LNCAP (cell line): ENCODE data around the gene GRIK3.
A peak's percentile ranks its signal among the peaks of the same experiment; 100 is the strongest.

Experiments
- TF ChIP-seq, protein P1 (sequence below): fragments of 450-650 bp; IDR thresholded peaks from 2 replicates; pipeline ENCODE4 v1.5.1; 2017; ENCODE audit warnings: mild to moderate bottlenecking

The GRIK3 gene

GRCh38 chr1:36864182-36864822 is 170.0 kb downstream of the GRIK3 start:
- TF ChIP-seq, protein P1, sequence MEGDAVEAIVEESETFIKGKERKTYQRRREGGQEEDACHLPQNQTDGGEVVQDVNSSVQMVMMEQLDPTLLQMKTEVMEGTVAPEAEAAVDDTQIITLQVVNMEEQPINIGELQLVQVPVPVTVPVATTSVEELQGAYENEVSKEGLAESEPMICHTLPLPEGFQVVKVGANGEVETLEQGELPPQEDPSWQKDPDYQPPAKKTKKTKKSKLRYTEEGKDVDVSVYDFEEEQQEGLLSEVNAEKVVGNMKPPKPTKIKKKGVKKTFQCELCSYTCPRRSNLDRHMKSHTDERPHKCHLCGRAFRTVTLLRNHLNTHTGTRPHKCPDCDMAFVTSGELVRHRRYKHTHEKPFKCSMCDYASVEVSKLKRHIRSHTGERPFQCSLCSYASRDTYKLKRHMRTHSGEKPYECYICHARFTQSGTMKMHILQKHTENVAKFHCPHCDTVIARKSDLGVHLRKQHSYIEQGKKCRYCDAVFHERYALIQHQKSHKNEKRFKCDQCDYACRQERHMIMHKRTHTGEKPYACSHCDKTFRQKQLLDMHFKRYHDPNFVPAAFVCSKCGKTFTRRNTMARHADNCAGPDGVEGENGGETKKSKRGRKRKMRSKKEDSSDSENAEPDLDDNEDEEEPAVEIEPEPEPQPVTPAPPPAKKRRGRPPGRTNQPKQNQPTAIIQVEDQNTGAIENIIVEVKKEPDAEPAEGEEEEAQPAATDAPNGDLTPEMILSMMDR, result peak; percentile 49

GRCh38 chr1:36863500-36863899 is 170.8 kb downstream of the GRIK3 start:
- TF ChIP-seq, protein P1, result no peak

DNA sequence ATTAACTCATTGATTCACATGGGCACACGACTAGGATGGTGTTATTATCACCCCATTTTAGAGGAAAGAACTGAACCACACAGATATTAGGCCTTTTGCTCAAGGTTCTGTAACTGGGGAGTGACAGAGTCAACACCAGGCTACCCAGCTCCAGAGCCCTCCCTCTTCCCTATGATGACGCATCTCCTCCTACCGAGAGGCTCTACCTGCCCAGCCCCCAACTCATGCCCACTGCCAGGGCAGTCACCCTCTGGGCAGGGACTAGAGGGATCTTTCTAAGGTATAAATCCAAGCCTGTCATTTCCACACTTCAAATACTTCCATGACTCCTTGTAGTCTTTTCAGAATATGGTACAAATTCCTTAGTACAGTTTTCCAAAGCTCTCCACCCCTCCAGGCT is 171.3 kb downstream of the GRIK3 start:
- TF ChIP-seq, protein P1, result no peak

DNA sequence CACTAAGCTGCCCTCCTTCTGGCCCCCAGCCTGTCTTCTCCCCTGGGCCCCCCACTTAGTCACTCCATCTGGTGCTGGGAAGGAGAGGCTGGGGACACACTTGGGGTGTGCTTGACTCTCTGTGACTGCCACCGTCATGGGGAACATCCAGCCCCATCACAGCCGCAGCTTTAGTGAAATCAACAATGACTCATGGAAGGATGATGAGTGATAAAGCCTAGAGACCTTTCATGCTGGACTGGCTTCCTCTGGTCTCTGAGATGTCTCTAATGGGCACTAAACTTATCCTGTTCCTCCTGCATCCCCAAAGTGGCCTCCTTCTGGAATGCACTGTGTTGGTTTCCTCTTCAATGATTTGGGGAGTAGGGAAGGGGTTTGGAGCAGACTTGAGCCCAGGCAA is 172.9 kb downstream of the GRIK3 start:
- TF ChIP-seq, protein P1, result no peak

GRCh38 chr1:36859926-36860325 is 174.4 kb downstream of the GRIK3 start:
- TF ChIP-seq, protein P1, result no peak

DNA sequence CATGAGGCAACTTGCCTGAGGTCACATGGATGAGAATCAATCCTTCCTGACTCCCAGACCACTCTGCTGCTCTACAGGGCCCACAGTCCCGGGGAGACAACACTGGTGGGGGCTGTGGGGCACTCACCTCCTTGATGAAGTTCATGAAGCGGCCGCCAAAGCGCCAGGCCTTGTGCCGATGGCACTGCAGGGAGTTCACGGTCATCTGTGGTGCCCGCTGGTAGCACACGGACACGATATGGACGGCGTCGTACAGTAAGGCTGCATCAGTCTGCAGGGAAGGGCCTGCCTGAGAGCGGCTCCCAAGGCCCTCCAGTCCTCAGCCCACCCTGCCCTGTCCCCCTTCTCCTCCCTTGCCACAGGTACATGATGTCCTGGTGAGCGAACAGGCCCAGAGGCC is 175.3 kb downstream of the GRIK3 start:
- TF ChIP-seq, protein P1, result no peak

- TF ChIP-seq, protein P1, result no peak
Observed at GRCh38 chr1:36858553-36858952, 175.8 kb downstream of the GRIK3 start.

DNA sequence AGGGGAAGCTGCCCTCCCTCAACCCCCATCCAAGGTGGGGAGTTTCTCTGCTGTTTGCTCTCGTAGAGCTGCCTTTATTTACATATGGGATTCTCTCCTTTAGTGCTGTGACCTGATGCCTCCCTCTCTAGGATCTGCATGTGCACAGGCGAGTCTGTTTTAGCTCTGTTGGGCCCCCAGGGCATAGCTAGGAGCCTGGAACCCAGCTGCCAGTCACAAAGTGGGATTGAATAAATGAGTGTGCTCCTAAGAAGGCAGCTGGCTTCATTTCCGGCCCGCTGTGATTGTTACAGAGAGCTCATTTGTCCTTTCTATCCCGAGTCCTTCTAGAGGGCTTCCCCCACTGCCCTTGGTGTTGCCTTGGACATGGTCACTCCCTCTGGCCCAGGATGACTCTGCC is 176.6 kb downstream of the GRIK3 start:
- TF ChIP-seq, protein P1, result no peak
